ENCODE results near the gene EIF3M.
"Not testable (repeated sequence)": the region's sequence is repeated elsewhere in the genome, so short reads cannot be mapped to it uniquely, and the experiment has no call there.

Gene EIF3M

DNA sequence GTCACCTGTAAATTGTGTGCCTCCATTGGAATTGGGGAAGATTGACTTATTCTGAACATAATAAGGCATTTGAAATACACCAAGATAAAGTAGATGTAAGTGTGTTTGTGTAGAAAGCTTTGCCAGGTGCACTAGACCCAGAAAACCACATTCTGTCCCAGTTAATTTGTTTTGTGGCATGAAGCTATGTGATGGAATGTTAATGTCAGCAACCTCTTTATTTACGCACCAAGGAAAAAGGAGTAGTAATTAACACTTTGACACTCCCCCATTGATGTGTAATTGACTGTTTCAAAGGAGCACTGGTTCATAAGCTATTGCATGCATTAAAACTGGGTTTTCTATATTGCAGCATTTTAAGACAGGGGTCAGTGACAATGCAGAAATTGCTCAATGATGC lies 14.3 kb downstream of the EIF3M start:
- DNase-seq: no peak

DNA sequence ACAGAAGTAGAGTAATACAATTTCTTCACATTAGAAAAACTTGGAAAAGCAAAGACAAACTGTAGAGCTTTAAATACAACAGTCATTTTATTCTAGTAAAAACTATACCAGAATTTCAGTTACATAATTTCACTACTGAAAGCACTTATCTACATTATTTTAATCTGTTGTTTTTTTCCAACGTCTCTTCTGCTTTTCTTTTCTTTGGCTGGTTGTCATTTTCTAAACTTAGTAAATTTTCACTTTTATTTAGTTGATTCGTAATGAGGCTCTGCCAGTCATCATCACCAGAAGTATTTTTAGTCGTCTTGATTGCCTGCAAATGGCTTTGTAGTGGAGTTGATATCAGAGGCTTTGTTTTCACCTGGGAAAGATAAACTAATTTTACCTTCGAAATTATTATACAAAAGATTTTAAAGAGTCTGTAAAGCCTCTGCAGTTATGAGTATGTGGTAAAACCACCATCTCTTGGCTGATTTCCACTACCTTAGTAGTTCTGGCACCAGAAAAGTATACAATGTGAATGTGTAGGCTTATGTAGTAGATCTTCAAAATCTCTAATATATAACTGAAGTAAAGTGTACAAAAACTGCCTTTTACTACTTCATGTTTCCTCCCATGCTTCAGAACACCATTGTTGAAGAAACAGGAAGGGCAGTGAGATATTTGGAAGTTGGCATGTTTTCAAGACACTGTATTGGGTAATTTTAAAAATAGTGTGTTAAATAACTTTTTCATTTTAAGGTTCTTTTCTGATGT lies 19.2 kb downstream of the EIF3M start:
- no peak for DNase-seq

DNA sequence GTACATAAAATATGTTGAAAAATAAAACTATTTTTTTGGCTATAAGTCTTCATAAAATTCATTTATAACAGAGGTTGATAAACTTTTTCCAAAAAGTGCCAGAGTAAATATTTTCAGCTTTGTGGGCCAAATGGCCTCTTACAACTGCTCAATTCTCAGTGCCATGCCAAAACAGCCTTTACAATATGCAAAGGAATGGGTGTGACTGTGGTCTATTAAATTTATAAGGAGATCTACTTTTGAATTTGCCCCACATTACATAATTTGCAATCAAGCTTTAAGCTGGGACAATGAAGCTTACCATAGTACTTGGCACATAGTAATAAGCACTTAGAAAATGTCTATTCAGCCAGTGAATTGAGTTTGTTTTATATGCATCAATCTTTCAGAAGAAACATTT lies 22.6 kb downstream of the EIF3M start:
- DNase-seq: no peak

DNA sequence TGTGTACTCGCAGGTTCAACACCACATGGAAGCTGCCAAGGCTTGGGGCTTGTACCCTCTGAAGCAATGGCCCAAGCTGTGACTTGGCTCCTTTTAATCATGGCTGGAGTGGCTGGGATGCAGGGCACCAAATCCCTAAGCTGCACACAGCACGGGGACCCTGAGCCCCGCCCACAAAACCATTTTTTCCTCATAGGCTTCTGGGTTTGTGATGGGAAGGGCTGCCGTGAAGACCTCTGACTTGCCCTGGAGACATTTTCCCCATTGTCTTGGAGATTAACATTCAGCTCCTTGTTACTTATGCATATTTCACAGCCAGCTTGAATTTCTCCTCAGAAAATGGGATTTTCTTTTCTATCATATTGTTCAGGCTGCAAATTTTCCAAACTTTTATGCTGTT lies 25.2 kb downstream of the EIF3M start:
- not testable (repeated sequence) for DNase-seq

DNA sequence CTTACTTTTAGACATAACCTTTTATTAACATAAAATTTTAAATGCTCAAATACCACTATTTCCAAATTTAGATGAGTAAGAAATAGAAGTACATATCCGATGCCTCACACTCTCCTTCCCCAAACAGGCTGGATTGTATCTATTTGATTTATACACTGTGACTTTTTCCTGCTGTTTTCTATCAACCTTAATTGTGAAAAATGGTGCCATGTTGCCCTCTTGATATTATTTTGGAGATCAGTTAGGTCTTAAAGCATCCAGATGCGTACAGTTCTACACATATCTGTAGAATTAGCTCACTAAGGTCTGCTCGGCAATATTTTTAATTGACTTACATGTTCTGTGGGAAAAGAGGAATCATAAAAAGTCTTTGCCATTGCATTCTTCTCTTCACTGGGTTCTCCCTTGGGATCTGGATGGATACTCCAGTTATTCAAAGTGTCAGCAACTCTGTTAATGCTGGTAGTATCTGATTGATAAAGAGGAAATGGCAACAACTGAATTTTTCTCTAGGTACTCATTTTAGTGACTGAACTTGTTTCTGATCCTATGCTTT lies 27.2 kb downstream of the EIF3M start:
- DNase-seq: no peak

DNA sequence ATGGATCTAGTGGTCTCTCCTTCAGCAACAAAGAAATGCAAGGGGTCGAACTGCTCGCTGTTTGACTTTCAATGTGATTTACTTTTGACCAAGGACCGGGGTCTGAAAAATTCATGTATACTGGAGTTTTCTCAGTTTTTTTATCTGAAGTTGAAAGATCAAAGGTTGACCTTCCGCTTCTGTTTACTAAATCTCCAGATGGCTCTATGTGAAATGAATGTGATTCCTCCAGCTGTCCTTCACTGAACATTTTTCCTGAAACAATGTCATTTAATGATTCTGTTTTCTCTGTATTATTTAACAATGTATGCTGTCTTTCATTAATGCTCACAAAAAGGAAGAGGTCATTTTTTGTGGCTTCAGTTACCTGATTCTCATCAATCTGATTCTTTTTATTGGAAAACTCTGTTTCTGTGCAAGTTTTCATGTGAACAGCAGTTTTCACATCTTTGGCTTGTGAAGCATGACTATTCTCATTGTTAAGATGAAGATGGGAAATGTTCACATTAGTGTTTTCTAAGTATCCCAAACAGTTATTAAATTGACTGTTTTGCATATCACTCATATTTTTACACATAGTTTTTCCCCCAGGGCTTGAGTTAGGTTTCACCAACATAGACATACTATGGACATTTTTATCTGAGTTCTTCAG lies 30.0 kb downstream of the EIF3M start:
- DNase-seq: no peak

DNA sequence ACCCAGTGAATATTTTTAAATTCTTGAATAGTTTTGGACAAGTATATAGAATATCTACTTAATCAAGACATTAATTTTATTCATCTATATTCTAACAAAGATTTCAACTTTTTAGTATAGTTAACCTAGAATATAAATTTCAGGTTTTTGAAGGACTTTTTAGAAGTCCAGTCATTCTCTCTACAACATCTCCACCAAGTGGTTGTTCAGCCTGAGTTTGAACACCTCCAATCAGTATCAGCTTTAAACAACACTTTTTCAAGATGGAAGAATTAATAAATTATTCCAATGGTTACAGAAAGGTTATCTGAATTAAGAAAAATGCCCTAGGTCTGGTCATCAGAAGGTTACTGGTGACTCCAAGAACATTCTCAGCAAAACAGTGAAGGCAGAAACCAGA lies 31.8 kb downstream of the EIF3M start:
- no peak for DNase-seq

DNA sequence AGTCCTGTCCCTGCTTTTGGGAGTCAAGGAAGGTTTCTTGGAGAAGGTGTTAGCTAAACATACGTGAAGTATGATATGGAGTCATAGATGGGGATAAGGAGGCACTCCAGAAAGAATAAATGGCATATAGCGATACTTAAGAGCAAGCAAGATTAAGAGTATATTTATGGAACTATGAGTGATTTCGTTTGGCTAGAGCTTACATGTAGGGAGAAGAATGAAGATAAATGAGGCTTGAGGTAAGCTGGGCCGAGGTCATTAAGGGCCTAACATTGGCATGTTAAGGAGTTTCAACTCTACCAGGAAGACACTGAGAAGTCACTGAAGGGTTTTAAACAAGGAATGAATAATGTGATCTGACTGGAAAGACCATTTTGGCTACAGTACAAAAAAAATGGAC lies 33.3 kb downstream of the EIF3M start:
- DNase-seq: no peak

DNA sequence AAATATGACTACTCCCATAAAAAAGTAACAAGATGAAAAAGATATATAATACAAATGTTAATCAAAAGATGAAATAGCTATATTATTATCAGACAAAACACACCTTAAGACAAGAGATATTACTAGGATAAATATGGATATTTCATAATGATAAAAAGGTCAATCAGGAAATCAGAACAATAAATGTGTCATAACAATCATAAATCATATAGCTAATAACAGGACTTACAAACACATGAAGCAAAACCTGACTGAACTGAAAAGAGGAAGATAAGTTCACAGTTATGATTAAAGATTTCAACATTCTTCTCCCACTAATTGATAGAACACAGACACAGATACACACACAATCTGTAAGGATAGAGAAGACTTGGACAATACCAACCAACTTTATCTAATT lies 47.2 kb downstream of the EIF3M start:
- no peak for DNase-seq

DNA sequence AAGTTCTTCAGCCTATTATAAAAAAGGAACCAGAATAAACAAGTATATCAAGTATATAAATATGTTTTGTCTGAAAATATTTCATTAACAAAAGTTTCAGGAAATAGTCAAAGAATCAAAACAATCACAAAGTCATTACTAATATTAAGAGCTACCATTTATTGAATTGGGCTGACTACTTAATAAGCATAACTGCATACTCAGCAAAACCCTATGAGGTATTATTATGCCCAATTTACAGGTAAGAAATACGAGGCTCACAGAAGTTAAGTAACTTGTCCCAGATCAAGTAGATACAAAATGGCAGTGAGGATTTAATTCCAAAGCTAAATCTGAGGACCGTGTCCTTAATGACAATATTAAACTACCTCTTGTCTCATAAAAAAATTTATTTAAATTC lies 52.2 kb downstream of the EIF3M start:
- DNase-seq: no peak

DNA sequence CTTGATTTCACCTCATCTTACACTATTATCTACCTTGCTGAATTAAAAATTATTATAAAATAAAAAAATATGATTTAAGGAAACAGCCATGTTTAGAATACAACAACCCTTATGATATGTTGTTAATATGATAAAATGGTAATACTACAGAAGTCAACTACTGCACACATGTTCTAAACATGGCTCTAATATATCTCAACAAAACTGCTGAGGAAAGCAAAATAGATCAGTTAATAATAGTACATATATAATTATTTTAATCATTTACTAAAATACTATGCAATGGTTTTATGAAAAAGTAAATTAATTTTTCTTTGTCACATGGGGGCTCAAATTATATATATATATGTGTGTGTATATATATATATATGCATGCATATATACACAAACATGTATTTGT lies 57.7 kb downstream of the EIF3M start:
- no peak for DNase-seq

DNA sequence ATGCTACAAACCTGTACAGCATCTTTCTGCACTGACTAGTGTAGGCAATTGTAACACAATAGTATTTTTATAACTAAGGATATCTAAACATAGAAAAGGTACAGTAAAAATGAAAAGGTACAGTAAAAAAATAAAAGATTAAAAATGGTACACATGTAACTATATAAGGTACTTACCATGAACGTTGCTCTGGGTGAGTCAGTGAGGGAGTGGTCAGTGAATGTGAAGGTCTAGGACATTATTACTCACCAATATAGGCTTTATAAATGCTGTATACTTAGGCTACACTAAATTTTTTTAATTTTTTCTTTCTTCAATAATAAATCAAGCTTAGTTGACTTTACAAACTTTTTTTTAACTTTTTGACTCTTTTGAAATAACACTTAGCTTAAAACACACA lies 59.9 kb downstream of the EIF3M start:
- no peak for DNase-seq

Data from right hindlimb (tissue), 1 donor.